Activated naive CD8-positive, alpha-beta T cell treated with anti-CD3 and anti-CD28 coated beads for 36 hours (primary cell): ENCODE results near the gene IFITM1. TPM values are rescaled to one million over a fixed set of nuclear protein-coding genes. Genes with fewer than 3 reads are reported as not detected.
"Not testable (repeated sequence)": the region's sequence is repeated elsewhere in the genome, so short reads cannot be mapped to it uniquely, and the experiment has no call there.

Experiments
- DNase-seq: peaks from one replicate; pipeline ENCODE4 v3.0.0; 2021
- H3K27ac Mint-ChIP-seq: one replicate; pipeline ENCODE4 v1.8.0; 2022; ENCODE audit warnings: mild to moderate bottlenecking, moderate library complexity, mixed read lengths
- H3K27me3 Mint-ChIP-seq: one replicate; pipeline ENCODE4 v1.8.0; 2022; ENCODE audit warnings: mild to moderate bottlenecking, mixed read lengths
- H3K36me3 Mint-ChIP-seq: one replicate; pipeline ENCODE4 v1.8.0; 2021; ENCODE audit warnings: mild to moderate bottlenecking, mixed read lengths
- H3K4me1 Mint-ChIP-seq: one replicate; pipeline ENCODE4 v1.8.0; 2021; ENCODE audit warnings: mixed read lengths
- H3K4me3 Mint-ChIP-seq: one replicate; pipeline ENCODE4 v1.8.0; 2022; ENCODE audit warnings: mild to moderate bottlenecking, moderate library complexity, mixed read lengths
- H3K9me3 Mint-ChIP-seq: one replicate; pipeline ENCODE4 v1.8.0; 2022; ENCODE audit warnings: mixed read lengths
- total RNA-seq, 2 experiments: library from RNA; stranded (reverse); gene quantifications; one replicate each; pipeline ENCODE4 v1.2.3, GENCODE V29; 2021

The IFITM1 gene
- total RNA-seq, 2 experiments from 2014 or later: 345 to 356 TPM

DNA sequence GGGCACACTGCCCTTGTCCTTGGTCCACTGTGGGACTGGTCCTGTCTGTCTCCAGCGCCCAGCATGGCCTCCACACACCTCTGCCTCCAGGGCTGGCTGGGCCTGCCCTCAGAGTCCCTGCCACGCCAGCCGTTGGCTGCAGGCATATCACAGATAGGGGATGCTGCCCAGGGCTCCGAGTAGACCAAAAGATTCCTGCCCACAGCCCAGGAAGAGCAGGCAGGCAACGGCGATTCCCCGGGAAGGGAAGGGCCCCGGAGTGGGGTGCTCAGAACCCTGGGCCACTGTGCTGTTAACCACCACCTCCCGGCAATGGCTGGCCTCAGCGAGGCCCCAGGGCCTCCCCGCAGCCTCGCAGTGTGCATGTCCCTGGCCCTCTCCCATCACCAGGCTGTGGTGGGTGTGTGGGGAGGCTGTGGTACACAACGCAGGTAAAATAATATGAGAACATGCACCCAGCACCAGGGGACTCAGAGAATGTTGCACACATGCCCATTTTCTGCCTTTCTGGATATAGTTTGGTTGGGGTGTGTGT is 16.7 kb upstream of the IFITM1 start:
- peak; percentile 59 for DNase-seq
- H3K4me3 Mint-ChIP-seq: no peak overlapping the region
- peak overlapping the region; percentile 89 for H3K27ac Mint-ChIP-seq
- H3K9me3 Mint-ChIP-seq: no peaks in the 10 kb centered on the region
- peaks cover 15% of the 10 kb centered on the region for H3K27me3 Mint-ChIP-seq
- H3K36me3 Mint-ChIP-seq: peaks cover 6% of the 10 kb centered on the region
- H3K4me1 Mint-ChIP-seq: peaks cover 36% of the 10 kb centered on the region

GRCh38 chr11:297586-298405 is 16.0 kb upstream of the IFITM1 start:
- peak overlapping the region; percentile 89 for H3K27ac Mint-ChIP-seq
- H3K36me3 Mint-ChIP-seq: peaks cover 6% of the 10 kb centered on the region
- H3K9me3 Mint-ChIP-seq: no peaks in the 10 kb centered on the region
- peak overlapping the region; percentile 40 for H3K4me3 Mint-ChIP-seq
- peaks cover 40% of the 10 kb centered on the region for H3K4me1 Mint-ChIP-seq
- H3K27me3 Mint-ChIP-seq: peaks cover 15% of the 10 kb centered on the region
- DNase-seq: peak; percentile 80

- Mint-ChIP-seq H3K36me3 (peaks cover 5% of the 10 kb centered on the region), H3K27me3 (peaks cover 15% of the 10 kb centered on the region), H3K4me3 (no peak overlapping the region), H3K4me1 (peaks cover 45% of the 10 kb centered on the region), H3K27ac (peak overlapping the region; percentile 89), H3K9me3 (peaks cover 1% of the 10 kb centered on the region)
- peak; percentile 32 for DNase-seq
These were observed 15.3 kb upstream of the IFITM1 start for GRCh38 chr11:298406-299065.

DNA sequence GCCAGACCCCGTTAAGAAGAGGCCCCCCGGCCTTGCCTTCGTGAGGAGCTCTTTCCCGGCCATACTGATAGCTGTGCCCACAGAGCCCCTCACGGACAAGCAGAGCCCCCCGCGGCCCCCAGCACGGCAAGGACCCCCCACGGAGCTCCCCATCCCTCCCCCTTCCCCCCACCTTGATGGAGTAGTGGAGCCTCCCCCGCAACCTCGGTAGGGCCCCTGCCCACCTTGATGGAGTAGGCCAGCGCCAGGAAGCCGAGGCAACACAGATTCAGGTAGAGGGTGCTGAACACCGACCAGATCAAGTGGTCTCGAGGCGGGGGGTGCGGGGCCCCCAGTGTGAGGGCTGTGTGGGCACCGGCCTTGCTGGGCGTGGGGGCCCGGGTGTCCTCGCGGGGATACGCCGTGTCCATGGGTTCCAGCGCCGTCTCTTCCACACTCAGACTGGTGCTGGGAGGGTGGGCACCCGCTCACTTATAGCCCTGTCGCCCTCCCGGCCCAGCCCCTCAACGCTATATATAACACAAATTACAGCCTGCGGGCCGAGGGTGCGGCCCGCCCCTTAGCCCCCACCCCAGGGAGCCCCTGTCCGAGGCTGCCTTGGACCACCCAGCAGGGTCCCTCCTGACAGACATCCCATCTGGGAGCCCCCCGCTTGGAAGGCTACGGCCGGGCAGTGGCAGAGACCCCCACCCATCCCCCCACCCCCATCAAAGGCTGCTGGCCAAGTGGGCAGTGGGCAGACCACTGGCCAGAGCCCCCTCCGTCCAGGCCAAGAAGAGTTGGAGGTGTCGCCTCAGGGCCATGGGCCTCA is 14.6 kb upstream of the IFITM1 start, which contains the start of gene IFITM5:
IFITM5 (minus strand) TSS at position 446 of the 811 bp plus-strand sequence; CDS start at position 410, 36 bp downstream.
- Mint-ChIP-seq H3K27ac (peak within 1 kb of the TSS; percentile 89), H3K27me3 (peaks cover 15% of the 10 kb centered on the region), H3K9me3 (peaks cover 1% of the 10 kb centered on the region), H3K4me3 (no peak within 1 kb of the TSS), H3K4me1 (peaks cover 50% of the 10 kb centered on the region), H3K36me3 (peaks cover 5% of the 10 kb centered on the region)
- DNase-seq: peak; percentile 18

DNA sequence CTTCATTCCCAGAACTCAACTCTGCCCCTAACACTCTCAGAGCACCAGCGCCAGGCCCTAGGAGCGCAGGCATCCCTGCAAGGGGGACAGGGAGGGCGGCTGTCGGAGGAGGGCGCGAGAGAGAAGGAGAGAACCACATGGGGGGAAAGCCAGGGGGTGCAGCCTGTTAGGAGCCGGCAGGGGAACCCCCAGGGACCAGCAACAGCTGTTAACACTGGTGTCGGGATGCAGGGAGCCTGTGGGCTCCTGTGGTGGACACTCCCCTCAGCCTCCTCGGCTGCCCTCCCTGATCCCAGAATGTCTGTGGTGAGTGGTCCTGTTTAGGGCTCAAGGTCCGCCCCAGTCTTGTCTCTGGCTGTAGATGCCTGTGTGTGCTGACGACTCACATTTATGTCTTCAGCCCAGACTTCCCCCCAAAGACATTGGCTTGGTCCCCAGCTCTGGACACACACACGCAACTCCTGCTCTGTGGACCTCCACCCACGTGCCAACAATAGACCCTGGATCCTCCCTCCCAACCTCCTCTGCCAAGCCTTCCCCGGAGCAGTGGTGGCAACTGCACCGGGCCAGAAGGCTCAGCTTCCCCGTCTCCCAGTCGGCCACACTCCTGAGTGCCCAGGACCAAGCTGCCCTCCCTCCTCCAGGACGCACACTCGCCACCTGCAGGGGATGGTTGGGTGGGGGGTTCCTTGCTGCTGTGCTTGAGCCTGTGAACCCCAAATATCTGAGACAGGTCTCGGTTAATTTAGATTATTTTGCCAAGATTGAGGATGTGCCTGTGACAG is 13.7 kb upstream of the IFITM1 start:
- Mint-ChIP-seq H3K36me3 (peaks cover 4% of the 10 kb centered on the region), H3K27ac (peak overlapping the region; percentile 59), H3K9me3 (peaks cover 1% of the 10 kb centered on the region), H3K4me3 (no peak overlapping the region), H3K4me1 (peaks cover 50% of the 10 kb centered on the region), H3K27me3 (peaks cover 15% of the 10 kb centered on the region)
- DNase-seq: no peak

GRCh38 chr11:303363-303762 is 10.5 kb upstream of the IFITM1 start:
- peaks cover 5% of the 10 kb centered on the region for H3K36me3 Mint-ChIP-seq
- H3K4me3 Mint-ChIP-seq: no peak overlapping the region
- H3K27me3 Mint-ChIP-seq: peaks cover 11% of the 10 kb centered on the region
- peak overlapping the region; percentile 48 for H3K27ac Mint-ChIP-seq
- H3K9me3 Mint-ChIP-seq: peaks cover 1% of the 10 kb centered on the region
- DNase-seq: no peak
- peaks cover 45% of the 10 kb centered on the region for H3K4me1 Mint-ChIP-seq

- Mint-ChIP-seq H3K36me3 (peaks cover 12% of the 10 kb centered on the region), H3K4me3 (no peak overlapping the region), H3K4me1 (peaks cover 42% of the 10 kb centered on the region)
These were observed 9.8 kb upstream of the IFITM1 start for GRCh38 chr11:304061-304506.

GRCh38 chr11:304915-305843 is 8.7 kb upstream of the IFITM1 start:
- Mint-ChIP-seq H3K27me3 (peaks cover 9% of the 10 kb centered on the region), H3K9me3 (peaks cover 1% of the 10 kb centered on the region), H3K27ac (no peak overlapping the region), H3K36me3 (peaks cover 20% of the 10 kb centered on the region), H3K4me1 (peaks cover 37% of the 10 kb centered on the region), H3K4me3 (no peak overlapping the region)
- DNase-seq: no peak

More at GRCh38 chr11:304061-304506, 9.8 kb upstream of the IFITM1 start:
- no peak overlapping the region for H3K27ac Mint-ChIP-seq
- peaks cover 11% of the 10 kb centered on the region for H3K27me3 Mint-ChIP-seq
- no peak for DNase-seq
- peaks cover 1% of the 10 kb centered on the region for H3K9me3 Mint-ChIP-seq

DNA sequence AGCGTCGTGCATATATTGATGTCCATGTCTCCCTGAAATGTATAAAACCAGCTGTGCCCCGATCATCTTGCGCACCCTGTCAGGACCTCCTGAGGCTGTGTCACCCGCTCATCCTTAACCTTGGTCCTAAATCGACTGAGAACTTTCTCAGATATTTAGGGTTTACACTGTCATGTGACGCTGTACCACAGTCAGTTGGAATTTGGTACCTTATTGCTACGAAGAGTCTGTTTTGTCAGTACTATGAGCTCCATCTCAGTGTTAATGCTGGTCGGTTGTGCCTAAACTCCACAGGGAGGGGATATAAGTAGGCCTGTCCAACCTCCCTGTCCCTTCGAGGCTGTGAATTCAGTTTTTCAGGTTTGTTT is 8.0 kb upstream of the IFITM1 start:
- no peak for DNase-seq
- Mint-ChIP-seq H3K4me3 (no peak overlapping the region), H3K36me3 (peaks cover 20% of the 10 kb centered on the region), H3K27me3 (peaks cover 4% of the 10 kb centered on the region), H3K4me1 (peaks cover 32% of the 10 kb centered on the region), H3K27ac (no peak overlapping the region), H3K9me3 (peaks cover 1% of the 10 kb centered on the region)

DNA sequence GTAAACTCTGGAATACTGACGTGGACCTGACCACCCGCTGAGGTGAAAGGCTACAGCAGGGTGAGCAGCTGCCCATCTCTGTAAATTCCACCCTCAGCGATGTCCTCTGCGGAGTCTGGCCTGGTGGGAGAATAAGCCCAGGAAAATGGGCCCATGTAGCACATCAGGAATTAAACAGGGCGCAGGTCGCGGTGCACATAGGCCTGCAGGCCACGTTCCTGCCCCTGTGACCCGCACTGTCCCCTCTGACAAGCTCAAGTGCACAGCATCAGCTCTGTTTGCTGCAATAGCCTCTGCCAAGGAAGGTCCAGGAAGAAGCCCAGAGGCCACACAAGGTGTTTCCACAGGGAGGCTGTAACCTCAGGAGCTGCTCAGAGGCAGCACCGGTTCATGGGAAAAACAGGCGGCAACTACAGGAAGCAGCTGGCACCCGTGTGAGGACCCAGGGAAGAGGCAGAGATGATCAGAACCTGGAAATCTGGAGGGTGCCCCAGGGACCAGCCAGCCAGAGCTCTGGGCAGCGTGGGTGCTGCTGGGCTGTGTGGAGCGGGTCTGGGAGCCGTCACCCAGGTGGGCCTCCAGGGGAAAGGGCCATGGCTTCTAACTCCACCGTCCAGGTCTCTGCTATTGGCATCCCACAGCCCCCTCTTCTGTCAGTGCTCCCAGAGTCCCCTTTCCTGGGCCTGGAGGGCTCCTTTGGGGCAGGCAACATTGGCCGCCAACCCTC is 7.0 kb upstream of the IFITM1 start:
- peaks cover 30% of the 10 kb centered on the region for H3K4me1 Mint-ChIP-seq
- peak overlapping the region; percentile 86 for H3K4me3 Mint-ChIP-seq
- peaks cover 17% of the 10 kb centered on the region for H3K36me3 Mint-ChIP-seq
- H3K27ac Mint-ChIP-seq: peak overlapping the region; percentile 95
- peaks cover 1% of the 10 kb centered on the region for H3K9me3 Mint-ChIP-seq
- H3K27me3 Mint-ChIP-seq: no peaks in the 10 kb centered on the region
- DNase-seq: no peak

- not testable (repeated sequence) for H3K9me3 Mint-ChIP-seq, H3K27me3 Mint-ChIP-seq
- peak; percentile 60 for DNase-seq
- H3K4me3 Mint-ChIP-seq: peak within 1 kb of the TSS; percentile 86
- H3K36me3 Mint-ChIP-seq: peaks cover 17% of the 10 kb centered on the region
- H3K4me1 Mint-ChIP-seq: peaks cover 31% of the 10 kb centered on the region
- H3K27ac Mint-ChIP-seq: peak within 1 kb of the TSS; percentile 95
These were observed 5.8 kb upstream of the IFITM1 start, which contains the start of gene IFITM2 for GRCh38 chr11:307766-308708. IFITM2 (plus strand) TSS chr11:307816; CDS start chr11:308193, 377 bp downstream.
